22Rv1 (cell line): Measurements from ENCODE around the gene SAP30L.

Experiments used
- CTCF ChIP-seq: fragments of 450-650 bp; IDR thresholded peaks from 2 replicates; pipeline ENCODE4 v1.5.1; 2017; ENCODE audit warnings: mild to moderate bottlenecking
- ZFX ChIP-seq: fragments of 450-650 bp; IDR thresholded peaks from 2 replicates; pipeline ENCODE4 v1.6.1; 2017; ENCODE audit warnings: antibody characterized with exemption, borderline replicate concordance

DNA sequence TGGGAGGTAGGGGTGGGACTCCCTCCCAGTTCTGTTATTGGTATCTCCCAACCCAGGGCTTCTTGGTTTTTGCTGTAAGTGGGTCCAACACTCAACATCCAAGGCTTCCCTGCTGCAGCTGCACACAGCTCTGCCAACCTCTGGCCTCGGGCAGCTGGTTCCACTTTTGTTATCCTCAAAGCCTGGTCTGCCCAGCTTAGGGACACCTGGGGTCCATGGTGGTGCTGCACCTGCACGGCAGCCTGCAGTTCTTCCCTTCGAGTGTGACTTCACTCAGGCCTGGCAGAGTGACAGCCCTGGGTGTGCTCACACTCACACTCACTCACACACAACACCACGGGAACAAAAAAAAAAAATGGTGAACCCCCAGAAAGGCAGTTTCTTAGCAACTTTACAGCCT, 15.3 kb upstream of the SAP30L start:
- TF ChIP-seq CTCF (no peak), ZFX (no peak)
